ENCODE results near the gene CLEC18A. TPM values are rescaled to one million over a fixed set of nuclear protein-coding genes. Genes with fewer than 3 reads are reported as not detected.
"Not testable (repeated sequence)": the region's sequence is repeated elsewhere in the genome, so short reads cannot be mapped to it uniquely, and the experiment has no call there.

CLEC18A gene
- total and polyA plus RNA-seq, 2 of the 4 experiments (the other 2 are of a cell fraction) = under 0.01 TPM; not detected in 1

GRCh38 chr16:70012951-70013350 lies 61.8 kb downstream of the CLEC18A start:
- H3K4me3 ChIP-seq (ENCODE audit: insufficient read depth, low read depth, low read length); DNase-seq; H3K9me1 ChIP-seq (ENCODE audit: insufficient read depth, low read length); H2AK5ac ChIP-seq (ENCODE audit: low read depth, low read length); H4K91ac ChIP-seq (ENCODE audit: insufficient read depth, low read depth, low read length); BruUV-seq (replicated peaks); CTCF ChIA-PET; intact Hi-C loops (cut with micrococcal nuclease); H3K9me3 ChIP-seq (ENCODE audit: control insufficient read depth, insufficient read depth, low read length); H3K14ac ChIP-seq (replicated peaks; ENCODE audit: low read depth, low read length); H3K56ac ChIP-seq (ENCODE audit: extremely low read depth, insufficient read depth, low read length); H2BK120ac ChIP-seq (ENCODE audit: low read depth, low read length); POLR2A ChIA-PET (ENCODE audit: unreplicated experiment); H3K4me1 ChIP-seq (ENCODE audit: control insufficient read depth, insufficient read depth, low read length); H3K27me3 ChIP-seq (ENCODE audit: control insufficient read depth, insufficient read depth, low read length); dilution Hi-C loops (cut with HindIII; ENCODE audit: low sequenced_read_pairs, unreplicated experiment); ATAC-seq (ENCODE audit: low read depth); H3K9ac ChIP-seq (ENCODE audit: low read depth, low read length); H4K8ac ChIP-seq (ENCODE audit: low read depth in 2 of 2, low read length in 2 of 2); in situ Hi-C loops (cut with MboI; ENCODE audit: low sequenced_read_pairs); H3K27ac ChIP-seq (ENCODE audit: insufficient read depth, low read length); H3K4me2 ChIP-seq (ENCODE audit: low read depth, low read length); H2AFZ ChIP-seq (replicated peaks; ENCODE audit: low read length, poor library complexity); H4K20me1 ChIP-seq (ENCODE audit: insufficient read depth, low read length); H2BK15ac ChIP-seq (ENCODE audit: low read depth, low read length); H3K18ac ChIP-seq (ENCODE audit: low read depth, low read length); H3K4ac ChIP-seq (ENCODE audit: low read depth, low read length); H2AK9ac ChIP-seq (replicated peaks; ENCODE audit: low read depth, low read length, poor library complexity); H3K79me1 ChIP-seq (ENCODE audit: low read depth in 1 of 2, low read length in 2 of 2); H2BK5ac ChIP-seq (ENCODE audit: low read depth, low read length, poor library complexity, severe bottlenecking); H3K23ac ChIP-seq (ENCODE audit: low read depth, low read length); H4K5ac ChIP-seq (ENCODE audit: low read depth, low read length); H2BK20ac ChIP-seq (ENCODE audit: low read depth, low read length): not testable (repeated sequence)
- 89% methylated on average over 7 of the region's 11 CpGs; no CpG with 5 or more reads in 1 of the 2 experiments for WGBS, 2 experiments (ENCODE audit: extremely low coverage in 2 of 2, insufficient read length in 1 of 2)
- H3K36me3 ChIP-seq (ENCODE audit: control insufficient read depth, insufficient read depth, low read length) = peaks cover 19% of the 10 kb centered on the region

Small RNAs within 50 kb of the gene (microRNA-seq; reads per million reads assigned to microRNA genes)
- gene AC026468.1 (ENCODE audit: insufficient read depth, insufficient read length) = not detected
- gene MIR140 (ENCODE audit: insufficient read depth in 1 of 2, insufficient read length in 1 of 2, unreplicated experiment in 1 of 2) = 1,380 to 18,736 reads per million in 2 experiments

Small RNAs within 50 kb of the gene (small RNA-seq; reads per million reads assigned to genes)
- 0 reads per million in 5 experiments for gene AC026468.1
- gene MIR140 = 19.5 to 1,674 (median 585) reads per million in 5 experiments

Other genes with a start within 250 kb of the CLEC18A start
- gene NQO1, start 224.8 kb upstream of the CLEC18A start, total RNA-seq (2012; rRNA removed) = 404 and 426 TPM in 2 replicates
- 266 and 304 TPM in 2 replicates for gene NQO1, start 224.8 kb upstream of the CLEC18A start, polyA plus RNA-seq (2012; rRNA removed)
- 36.4 and 47.0 TPM in 2 replicates for gene NOB1, start 196.4 kb upstream of the CLEC18A start, total RNA-seq (2012; rRNA removed)
- gene NOB1, start 196.4 kb upstream of the CLEC18A start, polyA plus RNA-seq (2012; rRNA removed) = 58.1 and 63.2 TPM in 2 replicates
- gene WWP2, start 189.0 kb upstream of the CLEC18A start, total RNA-seq (2012; rRNA removed) = 12.7 and 14.4 TPM in 2 replicates
- gene WWP2, start 189.0 kb upstream of the CLEC18A start, polyA plus RNA-seq (2012; rRNA removed) = 11.8 and 13.7 TPM in 2 replicates
- gene PDPR, start 163.0 kb downstream of the CLEC18A start, total RNA-seq (2012; rRNA removed) = 10.0 and 12.2 TPM in 2 replicates
- gene PDPR, start 163.0 kb downstream of the CLEC18A start, polyA plus RNA-seq (2012; rRNA removed) = 19.0 and 19.4 TPM in 2 replicates
- not detected in 2 replicates for gene CLEC18C, start 222.5 kb downstream of the CLEC18A start, total RNA-seq (2012; rRNA removed)
- gene CLEC18C, start 222.5 kb downstream of the CLEC18A start, polyA plus RNA-seq (2012; rRNA removed) = 0.03 TPM in 1 of 2 replicates, not detected in the other